ENCODE data around the gene CCDC150. TPM values are rescaled to one million over a fixed set of nuclear protein-coding genes. Genes with fewer than 3 reads are reported as not detected.

Gene CCDC150
- total RNA-seq, 1 experiment from 2014 or later, result 19.0 TPM

DNA sequence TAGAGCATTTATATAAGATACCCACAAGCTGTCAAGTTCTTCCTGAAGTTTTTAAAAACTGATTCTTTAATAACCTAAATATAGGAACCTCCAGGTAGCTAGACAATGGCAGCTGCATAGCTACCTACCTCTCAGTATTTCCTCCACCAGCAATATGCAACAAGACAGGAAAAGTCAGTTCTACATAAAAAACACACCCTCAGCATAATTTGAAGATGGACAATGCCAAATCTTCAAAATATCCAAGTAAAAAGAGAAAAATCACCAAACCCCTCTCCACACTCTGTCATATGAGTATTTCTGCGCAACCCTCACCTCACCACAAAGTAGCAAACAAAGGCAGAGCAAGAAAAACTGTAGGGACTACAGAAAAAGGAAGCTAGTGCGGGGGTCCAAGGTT, 108.6 kb downstream of the CCDC150 start:
- Histone ChIP-seq H3K4me3 (ENCODE audit: low read depth in 2 of 2, low read length in 2 of 2) (no peak overlapping the region), H3K27ac (ENCODE audit: low read length) (no peak overlapping the region), H3K4me1 (ENCODE audit: control insufficient read depth, insufficient read depth, low read length) (0 out of 2 replicates have a peak, but pooled peaks cover 2% of the 10 kb centered on the region), H3K27me3 (ENCODE audit: control insufficient read depth, insufficient read depth, low read length) (no peaks in the 10 kb centered on the region), H3K36me3 (ENCODE audit: control insufficient read depth, insufficient read depth, low read length) (no peaks in the 10 kb centered on the region), H3K9me3 (ENCODE audit: control insufficient read depth, insufficient read depth, low read depth, low read length) (no peaks in the 10 kb centered on the region)
- no peak for TF ChIP-seq POLR2AphosphoS5 (IDR thresholded peaks at IDR 0.05; ENCODE audit: low read depth, low read length)
- TF ChIP-seq, protein P1, sequence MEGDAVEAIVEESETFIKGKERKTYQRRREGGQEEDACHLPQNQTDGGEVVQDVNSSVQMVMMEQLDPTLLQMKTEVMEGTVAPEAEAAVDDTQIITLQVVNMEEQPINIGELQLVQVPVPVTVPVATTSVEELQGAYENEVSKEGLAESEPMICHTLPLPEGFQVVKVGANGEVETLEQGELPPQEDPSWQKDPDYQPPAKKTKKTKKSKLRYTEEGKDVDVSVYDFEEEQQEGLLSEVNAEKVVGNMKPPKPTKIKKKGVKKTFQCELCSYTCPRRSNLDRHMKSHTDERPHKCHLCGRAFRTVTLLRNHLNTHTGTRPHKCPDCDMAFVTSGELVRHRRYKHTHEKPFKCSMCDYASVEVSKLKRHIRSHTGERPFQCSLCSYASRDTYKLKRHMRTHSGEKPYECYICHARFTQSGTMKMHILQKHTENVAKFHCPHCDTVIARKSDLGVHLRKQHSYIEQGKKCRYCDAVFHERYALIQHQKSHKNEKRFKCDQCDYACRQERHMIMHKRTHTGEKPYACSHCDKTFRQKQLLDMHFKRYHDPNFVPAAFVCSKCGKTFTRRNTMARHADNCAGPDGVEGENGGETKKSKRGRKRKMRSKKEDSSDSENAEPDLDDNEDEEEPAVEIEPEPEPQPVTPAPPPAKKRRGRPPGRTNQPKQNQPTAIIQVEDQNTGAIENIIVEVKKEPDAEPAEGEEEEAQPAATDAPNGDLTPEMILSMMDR (IDR thresholded peaks at IDR 0.05), result no peak
- in situ Hi-C loops (cut with HindIII; ENCODE audit: low pct_unique_long_range_greater_than_20kb, low sequenced_read_pairs) (no loop called here), intact Hi-C loops (cut with micrococcal nuclease; ENCODE audit: unreplicated experiment) (no loop called here)
- ChIA-PET POLR2A (interaction anchor here (0.6 kb wide), 1 partner anchor 735 kb away, joined by 3 read pairs; no protein-coding TSS in a partner anchor), CTCF (interaction anchor here (0.6 kb wide), 1 partner anchor 607 kb away, joined by 9 read pairs; no protein-coding TSS in a partner anchor)
- no TSS peak for BruUV-seq (replicated peaks)
- no peak for ATAC-seq
- no peak for DNase-seq (ENCODE audit: low read depth, low spot score)

DNA sequence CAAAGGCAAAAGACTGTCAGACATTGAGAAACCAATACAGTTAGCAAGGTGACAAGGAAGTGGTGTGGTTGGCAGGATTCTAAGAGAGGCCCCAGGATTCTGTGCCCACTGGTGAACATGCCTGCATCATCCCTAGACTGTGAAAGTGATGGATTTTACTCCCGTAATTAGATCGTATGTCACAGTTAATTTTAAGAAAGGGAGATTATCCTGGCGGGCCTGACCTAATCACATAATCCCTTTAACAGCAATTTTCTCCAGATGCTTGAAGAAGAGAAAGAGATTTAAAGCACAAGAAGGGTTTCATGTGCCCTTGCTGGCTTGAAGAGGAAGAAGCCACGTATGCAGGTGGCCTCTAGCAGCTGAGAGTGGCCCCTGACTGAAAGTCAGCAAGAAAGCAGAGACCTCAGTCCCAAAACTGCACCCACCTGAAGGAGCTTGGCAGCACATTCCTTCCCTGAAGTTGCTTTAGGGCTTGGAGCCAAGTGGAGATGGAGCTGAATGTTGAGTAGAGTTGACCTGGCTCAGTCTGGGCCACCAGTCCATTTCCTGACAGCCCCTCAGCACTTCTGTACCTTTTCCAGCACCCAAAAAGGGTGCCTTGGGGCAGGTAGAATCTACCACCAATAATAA, 110.9 kb downstream of the CCDC150 start:
- Histone ChIP-seq H3K4me1 (ENCODE audit: control insufficient read depth, insufficient read depth, low read length) (0 out of 2 replicates have a peak, but pooled peaks cover 2% of the 10 kb centered on the region), H3K27me3 (ENCODE audit: control insufficient read depth, insufficient read depth, low read length) (no peaks in the 10 kb centered on the region), H3K4me3 (ENCODE audit: low read depth in 2 of 2, low read length in 2 of 2) (no peak overlapping the region), H3K9me3 (ENCODE audit: control insufficient read depth, insufficient read depth, low read depth, low read length) (no peaks in the 10 kb centered on the region), H3K27ac (ENCODE audit: low read length) (no peak overlapping the region), H3K36me3 (ENCODE audit: control insufficient read depth, insufficient read depth, low read length) (no peaks in the 10 kb centered on the region)
- in situ Hi-C loops (cut with HindIII; ENCODE audit: low pct_unique_long_range_greater_than_20kb, low sequenced_read_pairs), result no loop called here
- ATAC-seq, result peak; percentile 71
- POLR2A ChIA-PET, result no interaction called here
- CTCF ChIA-PET, result interaction anchor here (0.7 to 1.6 kb wide), 3 partner anchors 9 to 633 kb away, joined by 3 to 7 read pairs (median 6); no protein-coding TSS in a partner anchor
- intact Hi-C loops (cut with micrococcal nuclease; ENCODE audit: unreplicated experiment), result loop anchor here (10.0 kb wide), 2 partner anchors 156 to 666 kb away; partner anchors contain the start of gene HECW2
- DNase-seq (ENCODE audit: low read depth, low spot score), result no peak
- TF ChIP-seq POLR2AphosphoS5 (IDR thresholded peaks at IDR 0.05; ENCODE audit: low read depth, low read length), result no peak
- TF ChIP-seq TCF7L2 (IDR thresholded peaks at IDR 0.05; ENCODE audit: low read depth, low read length), result no peak
- TF ChIP-seq SIN3A (IDR thresholded peaks at IDR 0.05; ENCODE audit: borderline replicate concordance, insufficient read depth, low read depth, low read length), result no peak
- BruUV-seq (replicated peaks), result no TSS peak

DNA sequence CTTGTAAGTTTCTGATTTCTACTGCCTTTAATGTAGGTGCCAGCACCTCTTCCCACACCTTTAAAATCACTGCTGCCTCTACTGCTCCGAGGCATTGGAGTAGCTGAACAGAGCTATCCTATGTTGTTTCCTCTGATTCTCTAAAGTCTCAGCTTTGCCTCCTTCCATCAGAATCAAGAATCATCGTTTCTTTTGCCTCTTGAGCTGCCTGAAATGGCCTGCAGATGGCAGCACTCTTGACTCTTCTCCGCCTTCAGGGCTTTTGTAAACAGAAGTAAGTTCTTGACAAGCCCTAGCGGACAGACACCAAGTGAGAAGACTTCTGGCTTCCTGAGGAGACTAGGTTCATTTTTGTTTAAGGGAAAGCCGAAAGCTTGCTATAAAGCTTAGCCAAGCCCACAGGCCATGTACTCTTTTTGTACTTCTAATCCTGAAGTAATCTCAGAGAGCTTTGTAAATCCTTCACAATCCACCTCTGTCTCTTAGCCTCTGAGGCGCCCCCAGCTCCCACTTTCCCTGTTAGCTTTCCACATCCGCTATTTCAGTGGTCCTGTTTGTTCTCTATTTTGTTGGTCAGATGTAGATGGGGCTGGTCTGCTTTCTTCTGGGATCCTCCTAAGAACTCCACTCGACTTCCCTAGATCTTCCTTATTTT, 111.6 kb downstream of the CCDC150 start:
- DNase-seq (ENCODE audit: low read depth, low spot score) (peak; percentile 50), ATAC-seq (peak; percentile 96)
- POLR2A ChIA-PET, result no interaction called here
- Histone ChIP-seq H3K4me3 (ENCODE audit: low read depth in 2 of 2, low read length in 2 of 2) (no peak overlapping the region), H3K27me3 (ENCODE audit: control insufficient read depth, insufficient read depth, low read length) (no peaks in the 10 kb centered on the region), H3K4me1 (ENCODE audit: control insufficient read depth, insufficient read depth, low read length) (0 out of 2 replicates have a peak, but pooled peaks cover 2% of the 10 kb centered on the region), H3K27ac (ENCODE audit: low read length) (no peak overlapping the region), H3K9me3 (ENCODE audit: control insufficient read depth, insufficient read depth, low read depth, low read length) (no peaks in the 10 kb centered on the region), H3K36me3 (ENCODE audit: control insufficient read depth, insufficient read depth, low read length) (no peaks in the 10 kb centered on the region)
- TF ChIP-seq, protein P1 (IDR thresholded peaks at IDR 0.05), result peak; percentile 93
- no peak for TF ChIP-seq POLR2AphosphoS5 (IDR thresholded peaks at IDR 0.05; ENCODE audit: low read depth, low read length)
- in situ Hi-C loops (cut with HindIII; ENCODE audit: low pct_unique_long_range_greater_than_20kb, low sequenced_read_pairs) (no loop called here), intact Hi-C loops (cut with micrococcal nuclease; ENCODE audit: unreplicated experiment) (loop anchor here (10.0 kb wide), 2 partner anchors 156 to 666 kb away; partner anchors contain the start of gene HECW2)
- CTCF ChIA-PET, result interaction anchor here (0.7 to 1.6 kb wide), 3 partner anchors 9 to 632 kb away, joined by 3 to 7 read pairs (median 6); no protein-coding TSS in a partner anchor
- no TSS peak for BruUV-seq (replicated peaks)

Measured in Panc1 (cell line).